Mesothelial cell of epicardium (in vitro differentiated cells): Measurements from ENCODE around the gene SPECC1L. TPM values are rescaled to one million over a fixed set of nuclear protein-coding genes. Genes with fewer than 3 reads are reported as not detected.

Experiments used
- DNase-seq, 2 experiments: peaks; one replicate each; pipeline ENCODE4 v3.0.0; 2021; ENCODE audit warnings: low spot score in 2 of 2; ENCODE audit not compliant: unreplicated experiment in 2 of 2
- H3K27ac Mint-ChIP-seq: 2 replicates; pipeline ENCODE4 v1.8.0; 2021; ENCODE audit warnings: mixed read lengths
- H3K27me3 Mint-ChIP-seq: 2 replicates; pipeline ENCODE4 v1.8.0; 2021; ENCODE audit warnings: low read depth, mixed read lengths
- H3K36me3 Mint-ChIP-seq: 2 replicates; pipeline ENCODE4 v1.8.0; 2021; ENCODE audit warnings: mixed read lengths
- H3K4me1 Mint-ChIP-seq: 2 replicates; pipeline ENCODE4 v1.8.0; 2021; ENCODE audit warnings: mixed read lengths
- H3K4me3 Mint-ChIP-seq: 2 replicates; pipeline ENCODE4 v1.8.0; 2021; ENCODE audit warnings: mild to moderate bottlenecking, moderate library complexity, mixed read lengths
- H3K9me3 Mint-ChIP-seq: 2 replicates; pipeline ENCODE4 v1.8.0; 2021; ENCODE audit warnings: mixed read lengths
- CTCF ChIP-seq: fragments of 200-600 bp; sonication (generic); IDR thresholded peaks from one replicate; pipeline ENCODE4 v1.5.0; 2021; ENCODE audit warnings: antibody characterized with exemption; ENCODE audit not compliant: unreplicated experiment
- total RNA-seq: library from RNA; stranded (reverse); gene quantifications from 3 replicates; pipeline ENCODE4 v1.2.1, GENCODE V29; 2021

Gene SPECC1L
- total RNA-seq, 1 donor from 2014 or later: 88.0 TPM

- peaks cover 35% of the 10 kb centered on the region for H3K4me1 Mint-ChIP-seq
- no peaks in the 10 kb centered on the region for H3K27me3 Mint-ChIP-seq
- DNase-seq: no peak
- peaks cover 25% of the 10 kb centered on the region for H3K36me3 Mint-ChIP-seq
- peaks cover 10% of the 10 kb centered on the region for H3K9me3 Mint-ChIP-seq
- H3K27ac Mint-ChIP-seq: peak overlapping the region; percentile 88
- TF ChIP-seq CTCF: no peak
- H3K4me3 Mint-ChIP-seq: no peak overlapping the region
These were observed 32.0 kb downstream of the SPECC1L start for GRCh38 chr22:24302591-24302990.

GRCh38 chr22:24303007-24303406 is 32.4 kb downstream of the SPECC1L start:
- TF ChIP-seq CTCF: no peak
- H3K4me3 Mint-ChIP-seq: no peak overlapping the region
- H3K36me3 Mint-ChIP-seq: peaks cover 25% of the 10 kb centered on the region
- H3K27me3 Mint-ChIP-seq: no peaks in the 10 kb centered on the region
- H3K4me1 Mint-ChIP-seq: peaks cover 35% of the 10 kb centered on the region
- no peak for DNase-seq
- peaks cover 10% of the 10 kb centered on the region for H3K9me3 Mint-ChIP-seq
- peak overlapping the region; percentile 88 for H3K27ac Mint-ChIP-seq

GRCh38 chr22:24304062-24304675 is 33.5 kb downstream of the SPECC1L start:
- peaks cover 39% of the 10 kb centered on the region for H3K4me1 Mint-ChIP-seq
- H3K4me3 Mint-ChIP-seq: no peak overlapping the region

GRCh38 chr22:24305260-24305692 is 34.6 kb downstream of the SPECC1L start:
- Mint-ChIP-seq H3K9me3 (peaks cover 10% of the 10 kb centered on the region), H3K36me3 (peaks cover 30% of the 10 kb centered on the region), H3K4me1 (peaks cover 39% of the 10 kb centered on the region), H3K27ac (peak overlapping the region; percentile 64), H3K27me3 (no peaks in the 10 kb centered on the region), H3K4me3 (no peak overlapping the region)
- no peak for DNase-seq
- no peak for TF ChIP-seq CTCF

More at GRCh38 chr22:24304062-24304675, 33.5 kb downstream of the SPECC1L start:
- Mint-ChIP-seq H3K27me3 (no peaks in the 10 kb centered on the region), H3K27ac (peak overlapping the region; percentile 88), H3K9me3 (peaks cover 10% of the 10 kb centered on the region), H3K36me3 (peaks cover 25% of the 10 kb centered on the region)
- no peak for DNase-seq
- TF ChIP-seq CTCF: no peak

- H3K4me1 Mint-ChIP-seq: peaks cover 8% of the 10 kb centered on the region
- no peak for DNase-seq
- peaks cover 42% of the 10 kb centered on the region for H3K36me3 Mint-ChIP-seq
These were observed 40.3 kb downstream of the SPECC1L start for GRCh38 chr22:24310969-24311368.

More at GRCh38 chr22:24310969-24311368, 40.3 kb downstream of the SPECC1L start:
- H3K4me3 Mint-ChIP-seq: no peak overlapping the region
- no peak for TF ChIP-seq CTCF
- H3K27ac Mint-ChIP-seq: no peak overlapping the region
- H3K9me3 Mint-ChIP-seq: peaks cover 8% of the 10 kb centered on the region
- H3K27me3 Mint-ChIP-seq: no peaks in the 10 kb centered on the region
